NB4 (cell line): Measurements from ENCODE around the gene TRAF3.

Source experiments
- DNase-seq: peaks from one replicate; pipeline ENCODE4 v3.0.0; 2010; ENCODE audit warnings: low read depth
- H3K4me3 ChIP-seq: one replicate; pipeline ENCODE4 v1.5.1; 2011; ENCODE audit warnings: mild to moderate bottlenecking, low read depth, low read length, moderate library complexity
- MYC ChIP-seq: IDR thresholded peaks from 2 replicates; pipeline ENCODE4 v1.6.1; 2011; ENCODE audit warnings: low read depth, low read length
- POLR2A ChIP-seq: IDR thresholded peaks from 2 replicates; pipeline ENCODE4 v1.6.1; 2011; ENCODE audit warnings: mild to moderate bottlenecking; ENCODE audit not compliant: insufficient read length; ENCODE audit errors: extremely low read depth
- TF ChIP-seq, protein P1 (sequence below): IDR thresholded peaks from one replicate; pipeline ENCODE4 v1.5.1; 2012; ENCODE audit warnings: low read depth, low read length
- TF ChIP-seq, protein P2 (sequence below): IDR thresholded peaks from 2 replicates; pipeline ENCODE4 v1.6.1; 2011; ENCODE audit warnings: low read depth, low read length

The TRAF3 gene

DNA sequence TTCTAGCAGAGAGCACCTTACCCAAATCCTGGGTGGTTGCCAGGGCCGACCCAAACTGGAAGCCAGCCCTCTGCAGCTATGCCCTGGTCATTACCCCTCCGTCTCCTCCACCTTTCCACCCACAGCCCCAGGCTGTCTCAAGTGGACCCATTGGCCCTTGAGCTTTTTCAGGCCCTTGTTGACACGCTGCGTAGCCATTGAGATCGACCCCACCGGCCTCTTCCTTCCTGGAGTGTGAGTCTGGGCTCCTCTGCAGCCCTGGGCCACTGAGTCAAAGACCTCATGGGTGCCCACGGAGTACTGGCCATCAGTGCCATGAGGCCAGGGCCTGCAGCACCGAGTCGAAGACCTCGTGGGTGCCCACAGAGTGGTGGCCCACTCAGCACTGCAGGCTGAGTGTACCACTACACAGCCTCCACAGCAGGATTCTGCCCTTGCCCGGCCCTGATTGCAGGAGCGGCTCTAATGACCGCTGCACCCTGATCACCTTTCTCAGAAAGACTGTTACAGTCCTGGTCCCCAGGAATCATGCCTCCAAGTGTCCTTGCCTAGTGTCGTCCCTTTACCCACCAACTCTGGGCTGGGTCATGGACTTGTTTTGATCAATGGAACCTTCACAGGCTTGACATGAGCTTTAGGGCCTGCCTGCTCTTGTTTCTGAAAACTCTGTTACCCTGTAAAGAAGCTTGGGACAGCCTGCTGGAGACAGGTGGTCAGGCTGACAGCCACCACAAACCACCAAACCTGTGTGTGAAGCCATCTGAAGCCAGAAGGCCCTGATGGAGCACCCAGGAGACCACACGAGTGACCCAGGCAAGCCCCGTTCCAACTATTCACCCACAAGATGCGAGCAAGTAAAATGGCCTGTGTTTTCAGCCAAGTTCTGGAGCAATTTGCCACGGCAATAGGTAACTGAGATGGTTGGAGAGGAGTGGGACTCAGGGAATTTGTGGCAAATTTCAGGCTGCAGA is 39.6 kb upstream of the TRAF3 start:
- no peak for DNase-seq
- TF ChIP-seq MYC, result no peak
- TF ChIP-seq, protein P1, sequence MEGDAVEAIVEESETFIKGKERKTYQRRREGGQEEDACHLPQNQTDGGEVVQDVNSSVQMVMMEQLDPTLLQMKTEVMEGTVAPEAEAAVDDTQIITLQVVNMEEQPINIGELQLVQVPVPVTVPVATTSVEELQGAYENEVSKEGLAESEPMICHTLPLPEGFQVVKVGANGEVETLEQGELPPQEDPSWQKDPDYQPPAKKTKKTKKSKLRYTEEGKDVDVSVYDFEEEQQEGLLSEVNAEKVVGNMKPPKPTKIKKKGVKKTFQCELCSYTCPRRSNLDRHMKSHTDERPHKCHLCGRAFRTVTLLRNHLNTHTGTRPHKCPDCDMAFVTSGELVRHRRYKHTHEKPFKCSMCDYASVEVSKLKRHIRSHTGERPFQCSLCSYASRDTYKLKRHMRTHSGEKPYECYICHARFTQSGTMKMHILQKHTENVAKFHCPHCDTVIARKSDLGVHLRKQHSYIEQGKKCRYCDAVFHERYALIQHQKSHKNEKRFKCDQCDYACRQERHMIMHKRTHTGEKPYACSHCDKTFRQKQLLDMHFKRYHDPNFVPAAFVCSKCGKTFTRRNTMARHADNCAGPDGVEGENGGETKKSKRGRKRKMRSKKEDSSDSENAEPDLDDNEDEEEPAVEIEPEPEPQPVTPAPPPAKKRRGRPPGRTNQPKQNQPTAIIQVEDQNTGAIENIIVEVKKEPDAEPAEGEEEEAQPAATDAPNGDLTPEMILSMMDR, result no peak
- H3K4me3 ChIP-seq, result no peak overlapping the region

DNA sequence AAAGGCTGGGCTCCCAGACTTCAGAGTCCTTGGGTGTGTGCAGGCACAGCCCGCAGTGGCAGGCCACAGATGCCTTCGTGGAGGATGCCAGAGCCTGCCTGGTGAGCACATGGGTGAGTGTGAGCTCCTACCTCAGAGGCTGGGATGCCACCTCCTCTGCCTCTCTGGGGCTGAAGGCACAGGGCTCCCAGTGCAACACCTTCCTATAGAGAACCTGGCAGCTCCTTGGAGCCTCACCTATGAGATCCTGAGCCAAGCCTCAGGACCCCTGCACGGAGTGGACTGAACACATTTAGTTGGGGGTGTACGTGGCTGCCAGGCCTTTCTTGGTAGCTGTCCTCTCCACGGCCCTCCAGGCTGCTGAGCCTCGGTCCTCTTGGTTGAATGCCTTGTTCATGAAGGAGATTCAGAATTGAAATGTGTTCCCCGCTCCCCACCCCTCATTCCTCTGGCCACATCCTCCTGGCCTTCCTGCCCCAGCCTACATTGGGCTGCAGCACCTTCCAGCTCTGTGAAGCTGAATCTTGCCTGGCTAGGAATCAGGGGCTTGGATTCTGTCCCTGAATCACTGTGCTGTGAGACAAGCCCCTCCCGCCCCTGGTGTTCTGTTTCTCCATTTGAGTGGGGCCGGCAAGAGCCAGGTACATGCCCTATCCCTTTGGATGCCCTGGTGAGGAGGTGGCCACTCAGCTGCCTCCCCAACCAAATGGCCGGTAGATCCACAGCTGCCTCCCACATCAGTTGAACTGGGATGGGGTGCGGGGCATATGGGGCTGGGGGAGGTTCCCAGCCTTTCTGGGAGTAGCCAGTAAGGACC is 38.7 kb upstream of the TRAF3 start:
- no peak overlapping the region for H3K4me3 ChIP-seq
- no peak for DNase-seq
- TF ChIP-seq, protein P2, sequence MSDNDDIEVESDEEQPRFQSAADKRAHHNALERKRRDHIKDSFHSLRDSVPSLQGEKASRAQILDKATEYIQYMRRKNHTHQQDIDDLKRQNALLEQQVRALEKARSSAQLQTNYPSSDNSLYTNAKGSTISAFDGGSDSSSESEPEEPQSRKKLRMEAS, result no peak
- TF ChIP-seq MYC, result no peak
- TF ChIP-seq POLR2A, result no peak
- TF ChIP-seq, protein P1, result no peak

DNA sequence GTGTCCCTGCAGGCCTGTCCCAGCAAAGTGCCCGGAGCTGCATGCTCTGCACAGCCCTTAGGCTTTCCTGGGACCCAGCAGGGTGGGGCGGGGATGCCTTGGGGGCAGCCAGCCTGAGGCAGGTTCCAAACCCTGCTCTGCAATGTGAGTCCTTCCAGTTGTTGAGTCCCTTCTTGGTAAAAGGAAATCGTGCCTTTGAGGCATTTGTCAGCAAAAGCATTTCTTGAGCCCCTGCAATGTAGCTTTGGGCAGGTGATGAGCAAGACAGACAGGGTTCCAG is 38.1 kb upstream of the TRAF3 start:
- no peak for DNase-seq
- H3K4me3 ChIP-seq, result no peak overlapping the region
- TF ChIP-seq, protein P1, result no peak
- TF ChIP-seq POLR2A (no peak), MYC (no peak)
- TF ChIP-seq, protein P2, result no peak

DNA sequence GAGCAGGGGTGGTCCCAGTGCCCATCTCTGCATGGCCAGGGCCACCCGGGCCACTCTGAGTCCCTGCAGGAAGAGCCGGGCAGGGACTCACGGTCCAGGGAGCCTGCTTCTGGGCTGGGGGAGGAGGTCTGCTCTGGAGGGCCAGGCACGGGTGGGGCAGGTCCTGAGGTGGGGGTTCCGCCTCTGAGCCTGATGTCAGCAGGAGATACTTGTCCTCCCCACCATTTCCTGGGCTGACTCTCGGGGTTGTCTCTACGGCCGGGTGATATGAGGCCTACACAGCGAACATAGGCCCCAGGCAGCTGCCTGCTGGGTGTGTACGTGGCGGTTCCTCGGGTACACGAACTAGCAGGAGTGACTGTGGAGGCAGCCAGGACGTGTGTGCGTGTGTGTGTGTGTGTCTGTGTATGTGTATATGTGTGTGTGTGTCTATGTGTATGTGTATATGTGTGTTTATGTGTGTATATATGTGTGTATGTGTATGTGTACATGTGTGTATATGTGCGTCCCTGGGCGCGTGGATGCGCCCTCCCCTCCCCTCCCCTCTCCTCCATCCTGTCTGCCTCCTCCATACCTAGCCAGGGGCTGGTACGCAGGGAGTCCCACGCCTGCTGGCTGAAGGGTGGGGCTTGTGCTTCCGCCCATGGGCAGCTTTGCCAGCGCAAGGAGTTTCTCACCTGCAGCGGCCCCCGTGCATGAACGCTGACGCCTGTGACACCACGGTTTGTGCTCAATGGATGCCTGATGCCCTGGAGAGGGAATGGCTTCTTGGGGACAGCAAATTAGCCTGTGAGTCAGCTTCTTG is 30.4 kb upstream of the TRAF3 start:
- DNase-seq, result no peak
- TF ChIP-seq, protein P2, result no peak
- TF ChIP-seq POLR2A (no peak), MYC (no peak)
- TF ChIP-seq, protein P1, result no peak
- no peak overlapping the region for H3K4me3 ChIP-seq

DNA sequence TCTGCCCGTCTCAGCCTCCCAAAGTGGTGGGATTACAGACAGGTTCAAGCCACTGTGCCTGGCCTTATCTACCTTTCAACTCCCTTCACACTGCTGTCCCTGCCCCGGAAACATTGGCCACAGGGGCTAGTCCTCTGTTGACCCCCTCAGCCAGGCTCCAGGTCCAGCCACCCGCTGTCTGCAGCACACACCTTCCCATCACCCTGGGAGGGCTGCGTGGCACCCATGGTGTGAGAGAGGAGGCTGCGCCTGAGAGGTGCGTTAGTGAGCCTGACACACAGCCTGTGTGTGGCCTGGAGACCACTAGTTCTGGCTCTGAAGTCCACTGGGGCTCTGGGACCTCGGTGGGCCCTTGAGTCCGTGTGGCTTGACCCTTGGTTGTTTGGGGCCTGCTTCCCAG is 28.4 kb upstream of the TRAF3 start:
- DNase-seq, result no peak
- TF ChIP-seq, protein P1, result no peak
- TF ChIP-seq, protein P2, result no peak
- TF ChIP-seq MYC, result no peak
- no peak for TF ChIP-seq POLR2A
- H3K4me3 ChIP-seq, result no peak overlapping the region
